HG03159 (cell line): Measurements from ENCODE around the gene FKBP4.
"Not testable (repeated sequence)": the region's sequence is repeated elsewhere in the genome, so short reads cannot be mapped to it uniquely, and the experiment has no call there.

ENCODE experiments used
- ATAC-seq: cut with Tn5 transposase; IDR thresholded peaks from one replicate; pipeline ENCODE4 v1.9.1; 2021; ENCODE audit warnings: mild to moderate bottlenecking, moderate library complexity; ENCODE audit not compliant: unreplicated experiment

FKBP4 gene

DNA sequence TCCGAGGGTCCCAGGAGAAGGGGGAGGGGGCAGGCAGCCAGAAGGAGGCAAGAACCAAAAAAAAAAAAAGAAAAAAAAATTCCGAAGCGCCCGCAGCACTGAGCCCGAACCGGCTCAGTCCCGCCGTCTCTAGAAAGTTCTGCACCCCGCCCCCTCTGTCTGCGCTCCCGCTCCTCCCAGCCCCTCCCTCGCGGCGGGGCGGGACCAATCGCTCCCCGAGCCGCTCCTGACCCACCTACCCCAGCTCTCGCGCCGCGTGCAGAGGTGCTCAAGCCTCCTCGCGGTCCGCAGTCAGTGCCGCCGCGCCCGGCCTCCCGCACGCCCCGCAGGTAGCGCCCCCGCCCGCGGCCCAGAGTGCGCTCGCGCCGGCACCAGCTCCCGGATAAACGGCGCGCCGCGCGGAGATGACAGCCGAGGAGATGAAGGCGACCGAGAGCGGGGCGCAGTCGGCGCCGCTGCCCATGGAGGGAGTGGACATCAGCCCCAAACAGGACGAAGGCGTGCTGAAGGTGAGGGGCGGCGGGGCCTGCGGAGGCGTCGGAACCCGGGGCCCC lies at the start of gene FKBP4:
Gene FKBP4 (plus strand): TSS at position 235 of the 554 bp plus-strand sequence. CDS start 170 bp downstream, at position 405.
- peak; percentile 77 for ATAC-seq

DNA sequence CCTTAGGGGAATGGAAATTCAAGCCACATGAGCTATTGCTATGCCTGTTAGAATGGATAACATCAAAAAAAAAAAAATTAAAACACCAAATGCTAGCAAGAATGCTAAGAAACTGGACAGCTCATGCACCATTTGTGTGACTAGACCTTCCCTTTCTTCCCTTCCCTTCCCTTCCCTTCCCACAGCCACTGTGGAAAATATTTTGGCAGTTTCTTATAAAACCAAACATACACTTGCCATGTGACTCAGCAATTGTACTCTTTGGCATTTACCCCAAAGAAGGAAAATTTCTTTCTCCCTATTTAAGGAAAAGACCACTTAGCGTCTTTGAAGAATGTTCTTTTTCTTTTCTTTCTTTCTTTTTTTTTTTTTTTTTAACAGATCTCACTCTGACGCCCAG lies 49.1 kb upstream of the FKBP4 start:
- no peak for ATAC-seq

- ATAC-seq: no peak
Measured at GRCh38 chr12:2749580-2749979, 45.2 kb upstream of the FKBP4 start.

DNA sequence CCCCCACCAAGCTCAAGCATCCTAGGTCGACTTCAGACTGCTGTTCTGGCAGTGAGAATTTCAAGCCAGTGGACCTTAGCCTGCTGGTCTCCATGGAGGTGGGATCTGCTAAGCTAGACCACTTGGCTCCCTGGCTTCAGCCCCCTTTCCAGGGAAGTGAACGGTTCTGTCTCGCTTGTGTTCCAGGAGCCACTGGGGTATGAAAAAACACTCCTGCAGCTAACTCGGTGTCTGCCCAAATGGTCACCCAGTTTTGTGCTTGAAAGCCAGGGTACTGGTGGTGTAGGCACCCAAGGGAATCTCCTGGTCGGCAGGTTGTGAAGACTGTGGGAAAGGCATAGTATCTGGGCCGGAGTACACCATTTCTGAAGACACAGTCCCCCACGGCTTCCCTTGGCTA lies 44.6 kb upstream of the FKBP4 start:
- no peak for ATAC-seq

GRCh38 chr12:2751230-2751629 lies 43.5 kb upstream of the FKBP4 start:
- no peak for ATAC-seq

GRCh38 chr12:2751686-2752085 lies 43.1 kb upstream of the FKBP4 start:
- ATAC-seq: no peak

DNA sequence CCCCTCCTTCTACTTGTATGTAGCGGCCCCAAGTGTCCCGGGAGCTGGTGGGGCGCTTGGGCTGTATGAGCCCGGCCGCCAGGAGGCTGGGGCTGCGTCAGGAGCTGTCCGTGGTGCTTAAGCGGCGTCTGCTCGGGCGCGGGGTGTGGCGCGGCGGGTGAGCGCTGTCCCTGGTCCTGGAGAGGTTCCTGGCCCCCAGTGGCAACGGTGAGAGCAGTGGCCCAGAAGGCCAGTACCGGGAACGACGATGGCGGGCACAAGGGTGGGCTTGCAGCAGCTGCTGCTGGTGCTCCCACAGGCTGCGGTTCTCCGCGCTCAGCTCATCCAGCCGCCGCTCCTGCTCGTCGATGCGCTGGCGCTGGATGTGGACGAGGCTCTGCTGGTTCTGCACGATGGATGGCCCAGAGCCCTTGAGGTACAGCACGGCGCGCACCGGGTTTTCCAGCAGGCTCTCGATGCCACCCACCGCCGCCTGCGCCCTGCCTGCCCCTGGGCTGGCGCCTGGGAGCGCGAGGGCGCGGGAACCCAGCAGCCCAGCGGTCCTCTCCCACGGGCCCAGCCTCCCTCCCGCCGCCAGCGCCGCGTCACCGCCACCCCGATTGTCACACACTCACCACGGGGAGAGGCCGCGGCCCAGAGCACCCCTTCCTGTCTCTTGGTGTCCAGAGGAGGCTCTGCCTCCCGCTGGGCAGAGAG lies 41.9 kb upstream of the FKBP4 start:
- ATAC-seq: no peak

GRCh38 chr12:2753536-2753935 lies 41.2 kb upstream of the FKBP4 start:
- ATAC-seq: no peak

- no peak for ATAC-seq
Measured at GRCh38 chr12:2754208-2754607, 40.6 kb upstream of the FKBP4 start.

GRCh38 chr12:2756756-2757155 lies 38.0 kb upstream of the FKBP4 start:
- ATAC-seq: no peak

DNA sequence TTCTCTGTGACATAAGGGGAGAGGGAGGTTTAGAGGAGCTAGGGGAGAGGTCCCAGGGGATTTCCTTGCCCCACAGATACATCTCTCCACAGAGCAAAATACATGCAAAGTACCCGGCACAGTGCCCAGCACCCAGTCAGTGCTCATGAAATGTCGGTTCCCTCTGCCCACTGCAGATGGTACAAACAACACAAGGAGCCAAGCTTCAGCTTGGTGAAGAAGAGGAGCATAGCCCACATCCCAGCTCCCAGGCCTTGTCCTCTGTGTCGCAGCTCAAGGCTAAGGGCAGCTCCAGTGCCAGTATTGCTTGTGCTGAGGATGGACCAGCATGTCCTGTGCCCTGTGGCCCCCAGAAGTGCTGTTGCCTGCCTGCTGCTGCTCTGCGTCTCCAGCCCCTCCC lies 35.0 kb upstream of the FKBP4 start:
- ATAC-seq: no peak

GRCh38 chr12:2764398-2764797 lies 30.4 kb upstream of the FKBP4 start:
- no peak for ATAC-seq

DNA sequence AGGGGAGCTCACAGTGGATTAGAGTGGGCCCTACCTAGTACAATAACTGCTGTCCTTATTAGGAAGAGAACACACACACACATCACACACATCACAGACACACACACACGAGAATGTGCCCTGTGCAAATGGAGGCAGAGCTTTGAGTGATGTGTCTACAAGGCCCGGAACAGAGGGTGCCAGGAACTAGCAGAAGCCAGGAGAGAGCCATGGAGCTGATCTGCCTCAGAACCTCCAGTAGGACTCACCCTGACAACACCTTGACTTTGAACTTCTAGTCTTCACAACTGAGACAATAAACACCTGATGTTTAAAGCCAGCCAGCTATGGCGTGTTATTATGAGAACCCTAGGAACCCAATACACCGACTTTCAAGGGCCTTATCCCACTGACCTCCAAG lies 29.7 kb upstream of the FKBP4 start:
- ATAC-seq: no peak

DNA sequence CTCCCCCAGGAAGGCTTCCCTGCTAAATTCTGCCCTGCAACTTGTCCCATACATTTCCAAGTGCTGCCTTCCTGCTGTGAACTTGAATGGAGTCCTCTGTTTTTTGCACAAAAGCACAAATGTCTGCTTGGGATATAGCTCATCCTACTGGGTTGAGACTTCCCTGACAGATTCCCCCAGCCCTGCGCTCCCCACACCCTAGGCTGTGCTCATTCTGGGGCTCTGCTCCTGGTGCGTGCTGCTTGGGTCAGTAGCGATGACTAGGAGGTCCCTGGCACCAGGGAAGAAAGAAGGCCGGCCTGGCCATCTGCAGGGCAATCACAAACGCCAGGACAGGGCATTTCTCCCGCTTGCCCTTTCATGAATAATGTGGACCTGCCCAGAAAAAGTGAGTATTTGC lies 29.2 kb upstream of the FKBP4 start:
- ATAC-seq: no peak

GRCh38 chr12:2768224-2768961 lies 26.4 kb upstream of the FKBP4 start:
- ATAC-seq: no peak

DNA sequence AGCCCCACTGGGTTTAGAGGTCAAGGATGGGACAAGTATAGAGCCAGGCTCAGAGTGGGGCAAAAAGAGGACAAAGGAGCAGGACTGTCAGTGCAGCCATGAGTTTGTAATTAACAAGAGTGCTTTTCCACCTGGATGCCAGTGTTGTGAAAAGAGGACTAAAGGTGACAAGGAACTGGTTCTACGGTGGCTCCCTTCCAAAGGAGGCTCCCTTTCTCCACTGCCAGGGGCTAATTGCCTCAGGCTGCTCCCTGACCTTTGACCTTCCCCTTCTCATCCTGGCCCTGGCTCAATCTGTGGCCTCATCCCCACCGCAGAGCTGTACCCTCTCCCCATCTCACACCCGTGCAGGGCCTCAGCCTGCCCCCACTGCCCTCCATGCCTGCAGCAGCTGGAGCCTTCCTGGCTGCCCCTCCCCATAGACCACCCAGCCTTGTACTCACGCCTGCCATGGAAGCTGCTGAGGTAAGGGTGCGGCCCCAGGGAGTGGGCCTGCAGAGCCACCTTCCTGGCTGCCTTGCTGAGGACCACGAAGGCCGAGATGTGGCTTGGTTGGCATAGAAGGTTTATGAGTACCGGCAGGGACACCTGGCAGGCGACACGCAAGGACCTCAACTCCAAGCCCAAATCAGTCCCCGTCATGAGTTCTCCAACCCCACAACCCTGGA lies 24.8 kb upstream of the FKBP4 start:
- no peak for ATAC-seq

DNA sequence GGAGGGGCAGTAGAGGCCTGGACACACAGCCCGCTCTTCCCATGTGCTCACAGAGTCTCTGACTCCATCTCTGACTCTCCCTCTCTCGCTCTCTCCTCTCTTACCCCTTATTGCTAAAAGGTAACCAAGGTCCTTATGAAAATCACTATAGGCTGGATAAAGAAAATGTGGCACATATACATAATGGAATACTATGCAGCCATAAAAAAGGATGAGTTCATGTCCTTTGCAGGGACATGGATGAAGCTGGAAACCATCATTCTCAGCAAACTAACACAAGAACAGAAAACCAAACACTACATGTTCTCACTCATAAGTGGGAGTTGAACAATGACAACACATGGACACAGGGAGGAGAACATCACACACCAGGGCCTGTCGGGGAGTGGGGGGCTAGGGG lies 24.2 kb upstream of the FKBP4 start:
- not testable (repeated sequence) for ATAC-seq

GRCh38 chr12:2772370-2772769 lies 22.4 kb upstream of the FKBP4 start:
- no peak for ATAC-seq

- no peak for ATAC-seq
Measured at GRCh38 chr12:2773199-2773875, 21.4 kb upstream of the FKBP4 start.

- ATAC-seq: no peak
Measured at GRCh38 chr12:2775431-2775830, 19.3 kb upstream of the FKBP4 start.

DNA sequence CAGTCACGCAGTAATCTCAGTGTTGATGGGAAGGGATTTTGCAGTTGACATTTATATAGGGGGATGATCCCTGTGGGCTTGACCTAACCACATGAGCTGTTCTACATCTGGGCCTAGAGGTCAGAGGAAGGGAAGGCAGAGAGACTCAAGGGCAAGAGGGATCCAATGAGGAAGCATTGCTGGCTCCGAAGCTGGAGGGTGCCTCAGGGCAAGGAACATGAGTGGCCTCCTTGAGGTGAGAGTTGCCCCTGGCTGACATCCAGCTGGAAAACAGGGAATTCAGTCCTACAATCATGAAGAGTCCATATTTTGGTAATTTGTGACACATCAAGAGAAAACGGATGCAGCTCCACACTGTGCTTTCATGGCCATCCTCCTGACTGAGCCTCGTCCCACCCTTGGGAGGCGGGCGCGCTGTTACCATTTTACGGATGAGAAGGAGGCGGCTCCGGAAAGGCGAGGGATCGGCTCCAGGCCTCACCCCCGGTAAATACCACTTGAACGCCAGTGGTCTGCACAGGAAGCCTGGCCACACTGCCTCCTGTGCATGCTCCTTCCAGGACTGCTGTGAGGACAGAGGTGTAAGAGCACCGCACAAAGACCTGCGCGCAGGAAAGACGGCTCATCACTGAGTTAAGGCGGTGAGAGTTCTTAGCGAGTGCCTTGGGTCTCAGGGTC lies 18.5 kb upstream of the FKBP4 start:
- ATAC-seq: no peak
